Measurements from ENCODE around the gene GRK1. TPM values are rescaled to one million over a fixed set of nuclear protein-coding genes. Genes with fewer than 3 reads are reported as not detected.

The GRK1 gene
- total RNA-seq, 4 donors from 2014 or later: not detected

DNA sequence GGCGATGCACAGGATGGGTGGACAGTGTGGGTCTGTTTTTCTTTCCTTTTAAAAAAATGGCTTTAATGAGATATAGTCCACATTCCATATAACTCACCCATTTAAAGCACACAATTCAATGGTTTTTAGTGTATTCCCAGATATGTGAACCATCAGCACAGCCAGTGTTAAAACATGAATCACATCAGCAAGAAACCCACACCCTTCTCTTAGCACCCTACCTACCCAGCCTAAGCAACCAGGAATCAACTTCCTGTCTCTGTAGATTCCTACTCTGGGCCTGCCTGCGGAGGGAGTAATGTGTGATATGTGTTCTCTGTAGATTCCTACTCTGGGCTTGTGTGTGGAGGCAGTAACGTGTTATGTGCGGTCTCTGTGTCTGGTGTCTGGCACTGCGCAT is 103.9 kb downstream of the GRK1 start:
- TF ChIP-seq EP300 (IDR thresholded peaks at IDR 0.05; ENCODE audit: low read depth) (no peak), CTCF (IDR thresholded peaks at IDR 0.05) (no peak)
- 97 to 100% methylated on average over 2 to 5 of the region's 5 CpGs for WGBS, 2 donors (ENCODE audit: low coverage in 1 of 2)
- Histone ChIP-seq H3K4me1 (no peaks in the 10 kb centered on the region), H3K27me3 (peaks cover 6% of the 10 kb centered on the region), H3K36me3 (no peaks in the 10 kb centered on the region), H3K9me3 (no peaks in the 10 kb centered on the region), H3K4me3 (no peak overlapping the region), H3K27ac (no peak overlapping the region)
- in situ Hi-C loops (cut with MboI; ENCODE audit: low pct_ligation_motif_present in 1 of 4, low pct_unique_long_range_greater_than_20kb in 1 of 4, low sequenced_read_pairs in 3 of 4): no loop called here
- intact Hi-C loops (cut with DNase I; ENCODE audit: low total_unique reads): no loop called here
- no peak for DNase-seq

- intact Hi-C loops (cut with DNase I; ENCODE audit: low total_unique reads) (no loop called here), in situ Hi-C loops (cut with MboI; ENCODE audit: low pct_ligation_motif_present in 1 of 4, low pct_unique_long_range_greater_than_20kb in 1 of 4, low sequenced_read_pairs in 3 of 4) (no loop called here)
- Histone ChIP-seq H3K27ac (no peak overlapping the region), H3K9me3 (no peaks in the 10 kb centered on the region), H3K4me3 (no peak overlapping the region), H3K36me3 (no peaks in the 10 kb centered on the region), H3K4me1 (no peaks in the 10 kb centered on the region), H3K27me3 (peaks cover 14% of the 10 kb centered on the region)
- 44 to 72% methylated on average over 3 to 4 of the region's 4 CpGs for WGBS, 2 donors (ENCODE audit: low coverage in 1 of 2)
- TF ChIP-seq CTCF (IDR thresholded peaks at IDR 0.05) (no peak), POLR2AphosphoS5 (IDR thresholded peaks at IDR 0.05) (no peak), EP300 (IDR thresholded peaks at IDR 0.05; ENCODE audit: low read depth) (no peak), POLR2A (IDR thresholded peaks at IDR 0.05) (no peak)
- DNase-seq: no peak
Measured at GRCh38 chr13:113771709-113772331, 104.8 kb downstream of the GRK1 start.

DNA sequence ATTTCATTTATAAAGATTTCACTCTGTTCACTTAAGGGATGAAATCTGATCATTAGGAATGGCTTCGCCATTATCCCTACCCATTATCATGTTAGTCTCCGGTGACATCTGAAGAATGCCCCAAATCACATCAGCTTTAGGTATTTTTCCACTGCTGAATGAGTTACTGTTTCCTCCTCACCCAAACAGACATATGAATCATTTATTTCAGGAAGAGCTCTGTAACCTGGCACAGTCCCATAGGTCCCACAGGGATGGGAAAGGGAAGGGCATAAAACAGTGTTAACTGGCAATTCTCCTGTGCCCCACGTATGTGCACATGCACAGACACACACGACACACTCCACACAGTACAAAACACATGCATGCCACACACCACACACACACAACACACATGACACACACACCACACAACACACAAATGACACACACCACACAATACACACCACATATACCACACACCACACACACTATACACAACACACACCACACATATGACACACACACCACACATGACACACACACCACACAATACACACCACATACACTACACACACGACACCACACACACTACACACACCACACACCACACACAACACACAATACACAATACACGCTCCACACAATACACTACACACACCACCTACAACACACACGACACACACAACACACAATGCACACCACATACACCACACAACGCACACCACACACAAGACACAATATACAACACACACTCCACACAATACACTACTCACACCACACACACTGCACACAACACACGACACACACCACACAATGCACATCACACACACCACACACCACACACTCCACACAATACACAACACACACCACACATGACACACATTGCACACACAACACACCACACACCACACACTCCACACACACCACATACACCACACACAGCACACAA is 107.4 kb downstream of the GRK1 start:
- H3K9me3 ChIP-seq: no peaks in the 10 kb centered on the region
- no peaks in the 10 kb centered on the region for H3K4me1 ChIP-seq
- in situ Hi-C loops (cut with MboI; ENCODE audit: low pct_ligation_motif_present in 1 of 4, low pct_unique_long_range_greater_than_20kb in 1 of 4, low sequenced_read_pairs in 3 of 4): no loop called here
- DNase-seq: no peak
- H3K27me3 ChIP-seq: peaks cover 27% of the 10 kb centered on the region
- H3K27ac ChIP-seq: no peak overlapping the region
- TF ChIP-seq POLR2AphosphoS5 (IDR thresholded peaks at IDR 0.05) (no peak), EP300 (IDR thresholded peaks at IDR 0.05; ENCODE audit: low read depth) (no peak), POLR2A (IDR thresholded peaks at IDR 0.05) (no peak), CTCF (IDR thresholded peaks at IDR 0.05) (no peak)
- H3K4me3 ChIP-seq: no peak overlapping the region
- WGBS, 2 donors (ENCODE audit: low coverage in 1 of 2): 80 to 82% methylated on average over 7 to 9 of the region's 9 CpGs
- H3K36me3 ChIP-seq: no peaks in the 10 kb centered on the region
- intact Hi-C loops (cut with DNase I; ENCODE audit: low total_unique reads): no loop called here

DNA sequence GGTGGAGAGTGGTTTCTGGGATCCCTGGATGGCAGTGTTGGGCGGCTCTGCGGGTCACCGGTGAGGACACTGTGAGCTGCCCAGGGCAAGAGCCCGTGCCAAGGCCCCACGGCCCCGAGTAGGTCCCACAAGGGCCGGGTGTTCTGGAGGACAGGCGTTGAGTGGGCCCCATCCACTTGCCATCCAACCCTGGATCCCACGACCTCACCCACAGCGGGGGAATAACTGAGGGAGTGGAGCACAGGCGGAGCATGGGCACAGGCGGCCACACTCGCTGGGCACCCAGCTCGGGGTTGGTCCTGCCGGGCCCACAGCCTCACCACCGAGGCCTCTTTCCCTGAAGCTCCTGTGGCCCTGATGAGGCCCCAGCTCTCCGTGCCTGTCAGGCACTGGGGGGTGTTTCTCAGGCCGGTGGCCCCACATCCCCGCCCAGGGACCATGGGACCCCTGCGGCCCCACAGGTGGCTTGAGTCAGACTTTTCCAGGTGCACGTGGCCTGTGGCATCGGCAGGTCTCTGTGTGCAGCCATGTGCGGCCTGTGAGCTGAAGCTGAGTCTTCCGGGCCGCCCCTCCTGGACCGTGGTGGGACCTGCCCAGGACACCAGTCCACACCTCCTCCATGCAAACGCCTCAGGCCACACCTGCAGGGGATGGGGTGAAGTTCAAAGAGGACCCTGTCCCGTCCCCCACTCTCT is 108.6 kb downstream of the GRK1 start:
- WGBS, 2 donors (ENCODE audit: low coverage in 1 of 2): 82% methylated on average over 18 of the region's 28 CpGs; no CpG with 5 or more reads in 1 of the 2 donors
- TF ChIP-seq POLR2A (IDR thresholded peaks at IDR 0.05): no peak
- TF ChIP-seq POLR2AphosphoS5 (IDR thresholded peaks at IDR 0.05): no peak
- no peak for TF ChIP-seq EP300 (IDR thresholded peaks at IDR 0.05; ENCODE audit: low read depth)
- TF ChIP-seq CTCF (IDR thresholded peaks at IDR 0.05): no peak
- no peaks in the 10 kb centered on the region for H3K4me1 ChIP-seq
- intact Hi-C loops (cut with DNase I; ENCODE audit: low total_unique reads): no loop called here
- H3K4me3 ChIP-seq: no peak overlapping the region
- no peaks in the 10 kb centered on the region for H3K36me3 ChIP-seq
- H3K27me3 ChIP-seq: peaks cover 27% of the 10 kb centered on the region
- DNase-seq: no peak
- no peak overlapping the region for H3K27ac ChIP-seq
- H3K9me3 ChIP-seq: no peaks in the 10 kb centered on the region
- in situ Hi-C loops (cut with MboI; ENCODE audit: low pct_ligation_motif_present in 1 of 4, low pct_unique_long_range_greater_than_20kb in 1 of 4, low sequenced_read_pairs in 3 of 4): no loop called here
